Sigmoid colon (tissue), 7 donors: ENCODE measurements around the gene PPP1R2B. TPM values are rescaled to one million over a fixed set of nuclear protein-coding genes. Genes with fewer than 3 reads are reported as not detected.

Source experiments
- DNase-seq: peaks from one replicate; pipeline ENCODE4 v3.0.0-alpha.2; 2019
- H3K27ac ChIP-seq, 4 donors: fragments of 200-600 bp; sonication (generic); one replicate each; pipeline ENCODE4 v1.5.1; 2016 to 2019; ENCODE audit warnings: mild to moderate bottlenecking in 1 of 4
- H3K27me3 ChIP-seq, 3 donors: fragments of 200-600 bp; sonication (generic); one replicate each; pipeline ENCODE4 v1.5.1; 2019; ENCODE audit warnings: mild to moderate bottlenecking in 1 of 3
- H3K36me3 ChIP-seq, 4 donors: fragments of 200-600 bp; sonication (generic); one replicate each; pipeline ENCODE4 v1.5.1; 2016 to 2019
- H3K4me1 ChIP-seq, 4 donors: fragments of 200-600 bp; sonication (generic); one replicate each; pipeline ENCODE4 v1.5.1; 2017 to 2019
- H3K4me3 ChIP-seq, 4 donors: fragments of 200-600 bp; sonication (generic); one replicate each; pipeline ENCODE4 v1.5.1; 2017 to 2019; ENCODE audit warnings: mild to moderate bottlenecking in 2 of 4, moderate library complexity in 1 of 4
- H3K9me3 ChIP-seq, 4 donors: fragments of 200-600 bp in 3 of 4; sonication (generic) in 3 of 4; one replicate each; pipeline versions ENCODE4 v1.5.1 to v1.6.1; 2013 to 2019
- EP300 ChIP-seq, 4 donors: sonication (generic); formaldehyde crosslinking; IDR thresholded peaks; one replicate each; pipeline ENCODE4 v1.6.1; 2017; ENCODE audit warnings: antibody characterized with exemption in 4 of 4
- POLR2A ChIP-seq, 2 donors: fragments of 450-650 bp; IDR thresholded peaks; one replicate each; pipeline ENCODE4 v1.6.1; 2016; ENCODE audit warnings: antibody characterized with exemption in 2 of 2, mild to moderate bottlenecking in 2 of 2, moderate library complexity in 2 of 2
- POLR2AphosphoS5 ChIP-seq, 4 donors: sonication (generic); formaldehyde crosslinking; IDR thresholded peaks; one replicate each; pipeline ENCODE4 v1.6.1; 2017; ENCODE audit warnings: antibody characterized with exemption in 4 of 4
- WGBS, 2 donors: extraction: QIAGEN DNeasy Blood & Tissue Kit; methylation state at CpG; one replicate each; pipeline ENCODE4 v1.1.7; 2013; 5-methylcytosine and 5-hydroxymethylcytosine counted together
- intact Hi-C: fragments of 100-400 bp; cut with DNase I; formaldehyde crosslinking; loops from one replicate; pipeline ENCODE4 v1.15.1; 2023
- polyA plus RNA-seq, 3 donors: library from polyadenylated mRNA; stranded (reverse); fragments of 200-250 nt; gene quantifications; one replicate each; pipeline ENCODE4 v1.2.3, GENCODE V29; 2013
- total RNA-seq, 4 donors: library from RNA; depleted of rRNA; stranded (reverse); fragments of >200 nt; gene quantifications; one replicate each; pipeline ENCODE4 v1.1.0, GENCODE V29; 2016
- TF ChIP-seq, protein P1 (sequence below), 4 experiments: fragments of 450-650 bp in 3 of 4; fragments of 200-600 bp in 1 of 4; IDR thresholded peaks; one replicate each; pipeline ENCODE4 v1.5.1; 2016 to 2019; ENCODE audit warnings: antibody characterized with exemption in 4 of 4, mild to moderate bottlenecking in 3 of 4, moderate library complexity in 2 of 4
- donor health status: healthy with polysubstance abuse.
- donor health status: Bipolar disorder and iron deficiency.
- donor health status: healthy.

The PPP1R2B gene
- total and polyA plus RNA-seq, 7 donors, result 0.03 TPM; not detected in 6

DNA sequence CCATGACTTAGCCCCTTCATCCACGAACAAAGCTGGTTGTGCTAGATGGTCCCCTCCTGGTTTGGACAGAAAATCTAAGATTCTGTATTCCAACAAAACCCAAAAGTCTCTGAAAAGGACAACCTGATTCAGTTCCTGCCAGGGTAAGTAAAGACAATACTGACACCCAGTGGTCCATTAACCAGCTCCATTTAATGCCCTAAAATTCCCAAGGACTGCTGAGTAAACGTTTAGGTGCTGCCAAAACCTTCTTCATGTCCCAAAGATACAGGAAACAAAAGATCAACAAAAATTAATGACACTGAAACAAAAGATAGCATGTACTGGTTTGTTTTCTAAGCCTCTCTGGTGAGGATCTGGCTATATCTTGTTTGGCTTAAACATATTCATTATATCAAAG, 25.3 kb upstream of the PPP1R2B start:
- Histone ChIP-seq H3K4me3 (no peak overlapping the region), H3K36me3 (no peaks in the 10 kb centered on the region), H3K27me3 (no peaks in the 10 kb centered on the region), H3K27ac (no peak overlapping the region), H3K4me1 (no peaks in the 10 kb centered on the region), H3K9me3 (no peaks in the 10 kb centered on the region)
- 15 to 33% methylated on average over 2 of the region's 2 CpGs for WGBS, 2 donors
- DNase-seq, result no peak
- TF ChIP-seq POLR2AphosphoS5 (IDR thresholded peaks at IDR 0.05), result no peak
- TF ChIP-seq, protein P1, sequence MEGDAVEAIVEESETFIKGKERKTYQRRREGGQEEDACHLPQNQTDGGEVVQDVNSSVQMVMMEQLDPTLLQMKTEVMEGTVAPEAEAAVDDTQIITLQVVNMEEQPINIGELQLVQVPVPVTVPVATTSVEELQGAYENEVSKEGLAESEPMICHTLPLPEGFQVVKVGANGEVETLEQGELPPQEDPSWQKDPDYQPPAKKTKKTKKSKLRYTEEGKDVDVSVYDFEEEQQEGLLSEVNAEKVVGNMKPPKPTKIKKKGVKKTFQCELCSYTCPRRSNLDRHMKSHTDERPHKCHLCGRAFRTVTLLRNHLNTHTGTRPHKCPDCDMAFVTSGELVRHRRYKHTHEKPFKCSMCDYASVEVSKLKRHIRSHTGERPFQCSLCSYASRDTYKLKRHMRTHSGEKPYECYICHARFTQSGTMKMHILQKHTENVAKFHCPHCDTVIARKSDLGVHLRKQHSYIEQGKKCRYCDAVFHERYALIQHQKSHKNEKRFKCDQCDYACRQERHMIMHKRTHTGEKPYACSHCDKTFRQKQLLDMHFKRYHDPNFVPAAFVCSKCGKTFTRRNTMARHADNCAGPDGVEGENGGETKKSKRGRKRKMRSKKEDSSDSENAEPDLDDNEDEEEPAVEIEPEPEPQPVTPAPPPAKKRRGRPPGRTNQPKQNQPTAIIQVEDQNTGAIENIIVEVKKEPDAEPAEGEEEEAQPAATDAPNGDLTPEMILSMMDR (IDR thresholded peaks at IDR 0.05), result peak; percentile 8 to 52 (median 34)
- no peak for TF ChIP-seq EP300 (IDR thresholded peaks at IDR 0.05)
- TF ChIP-seq POLR2A (IDR thresholded peaks at IDR 0.05), result no peak
- intact Hi-C loops, result loop anchor here (2.0 kb wide), 1 partner anchor 880 kb away; no protein-coding TSS in a partner anchor

DNA sequence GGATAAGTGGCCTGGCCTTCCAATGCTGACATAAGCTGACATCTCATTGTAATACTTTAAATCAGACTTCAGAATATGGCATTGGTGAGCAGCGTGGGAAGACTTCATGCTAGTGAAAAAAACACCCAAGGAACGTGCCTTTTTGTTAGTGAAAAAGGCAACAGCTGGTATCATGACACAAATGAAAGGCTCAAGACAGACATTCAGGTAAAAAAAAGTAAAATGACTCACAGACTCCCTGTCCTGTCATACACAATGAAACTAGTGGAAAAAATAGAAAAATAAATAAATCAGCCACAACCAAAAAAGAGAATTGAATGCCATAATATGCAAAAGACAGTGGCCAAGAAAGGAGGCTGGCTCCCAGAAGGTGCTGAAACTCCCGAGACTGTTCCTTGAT, 24.4 kb upstream of the PPP1R2B start:
- H3K27ac ChIP-seq, result no peak overlapping the region
- no peaks in the 10 kb centered on the region for H3K27me3 ChIP-seq
- H3K4me3 ChIP-seq, result no peak overlapping the region
- WGBS, 2 donors, result 77 to 84% methylated on average over 3 of the region's 3 CpGs
- H3K36me3 ChIP-seq, result no peaks in the 10 kb centered on the region
- DNase-seq, result no peak
- intact Hi-C loops, result loop anchor here (2.0 kb wide), 1 partner anchor 881 kb away; no protein-coding TSS in a partner anchor
- no peaks in the 10 kb centered on the region for H3K4me1 ChIP-seq
- TF ChIP-seq POLR2A (IDR thresholded peaks at IDR 0.05) (no peak), POLR2AphosphoS5 (IDR thresholded peaks at IDR 0.05) (no peak), EP300 (IDR thresholded peaks at IDR 0.05) (no peak)
- TF ChIP-seq, protein P1 (IDR thresholded peaks at IDR 0.05), result no peak
- H3K9me3 ChIP-seq, result no peaks in the 10 kb centered on the region

DNA sequence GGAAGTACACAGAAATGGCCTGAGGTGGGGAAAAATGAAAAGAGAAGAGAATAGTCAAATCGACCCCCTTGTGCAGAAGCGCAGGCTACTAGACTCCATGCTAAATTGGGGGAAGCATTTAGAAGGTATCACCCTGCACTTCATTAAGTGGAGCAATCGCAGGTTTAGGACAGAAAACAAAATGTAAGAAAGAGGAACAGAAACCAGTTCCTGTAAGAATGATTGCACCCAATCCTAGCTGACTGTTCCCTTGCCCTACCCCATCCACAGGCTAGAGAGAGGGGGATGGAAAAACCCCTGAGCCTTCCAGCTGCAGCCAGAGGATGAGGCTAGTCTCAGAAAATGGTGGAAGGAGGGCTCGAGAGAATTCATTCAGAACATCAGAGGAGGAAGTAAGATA, 23.9 kb upstream of the PPP1R2B start:
- H3K27me3 ChIP-seq, result no peaks in the 10 kb centered on the region
- H3K4me3 ChIP-seq, result no peak overlapping the region
- H3K9me3 ChIP-seq, result no peaks in the 10 kb centered on the region
- H3K36me3 ChIP-seq, result no peaks in the 10 kb centered on the region
- WGBS, 2 donors, result 72 to 75% methylated on average over 4 of the region's 4 CpGs
- no peaks in the 10 kb centered on the region for H3K4me1 ChIP-seq
- H3K27ac ChIP-seq, result no peak overlapping the region
- TF ChIP-seq EP300 (IDR thresholded peaks at IDR 0.05) (no peak), POLR2A (IDR thresholded peaks at IDR 0.05) (no peak)
- TF ChIP-seq, protein P1 (IDR thresholded peaks at IDR 0.05), result no peak
- DNase-seq, result no peak
- intact Hi-C loops, result no loop called here

DNA sequence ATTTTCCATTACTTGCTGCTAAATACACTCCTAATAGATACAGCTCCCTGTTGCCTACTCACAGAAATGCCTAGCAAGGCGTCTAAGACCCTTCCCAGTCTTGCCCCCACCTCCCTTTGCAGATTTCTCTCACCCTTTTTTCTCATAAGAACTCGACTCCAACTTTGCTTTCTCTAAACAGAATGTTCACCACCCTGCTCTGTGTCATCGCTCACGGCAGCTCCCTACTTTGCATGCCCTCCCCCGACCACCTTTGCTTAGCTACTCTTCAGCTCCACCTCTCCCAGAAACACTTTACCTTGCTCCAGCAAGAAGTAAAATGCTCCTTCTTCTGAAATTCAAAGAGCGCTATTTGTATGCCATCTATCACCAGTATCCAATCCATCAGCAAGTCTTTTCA, 15.2 kb upstream of the PPP1R2B start:
- intact Hi-C loops, result no loop called here
- 71 to 84% methylated on average over 6 of the region's 6 CpGs for WGBS, 2 donors
- H3K36me3 ChIP-seq, result no peaks in the 10 kb centered on the region

More for the DNA sequence above, 15.2 kb upstream of the PPP1R2B start:
- H3K4me1 ChIP-seq, result no peaks in the 10 kb centered on the region
- TF ChIP-seq, protein P1 (IDR thresholded peaks at IDR 0.05), result no peak
- no peak for TF ChIP-seq POLR2A (IDR thresholded peaks at IDR 0.05)
- no peak for TF ChIP-seq POLR2AphosphoS5 (IDR thresholded peaks at IDR 0.05)
- TF ChIP-seq EP300 (IDR thresholded peaks at IDR 0.05), result no peak
- no peak overlapping the region for H3K27ac ChIP-seq
- H3K27me3 ChIP-seq, result no peaks in the 10 kb centered on the region
- no peak overlapping the region for H3K4me3 ChIP-seq
- no peaks in the 10 kb centered on the region for H3K9me3 ChIP-seq
- DNase-seq, result no peak
